GM12801 (cell line): ENCODE results near the gene LRRC27.

Experiments
- TF ChIP-seq, protein P1 (sequence below): IDR thresholded peaks from one replicate; pipeline ENCODE4 v1.5.1; 2011; ENCODE audit warnings: control low read depth; ENCODE audit not compliant: insufficient read length; ENCODE audit errors: extremely low read depth

LRRC27 gene

DNA sequence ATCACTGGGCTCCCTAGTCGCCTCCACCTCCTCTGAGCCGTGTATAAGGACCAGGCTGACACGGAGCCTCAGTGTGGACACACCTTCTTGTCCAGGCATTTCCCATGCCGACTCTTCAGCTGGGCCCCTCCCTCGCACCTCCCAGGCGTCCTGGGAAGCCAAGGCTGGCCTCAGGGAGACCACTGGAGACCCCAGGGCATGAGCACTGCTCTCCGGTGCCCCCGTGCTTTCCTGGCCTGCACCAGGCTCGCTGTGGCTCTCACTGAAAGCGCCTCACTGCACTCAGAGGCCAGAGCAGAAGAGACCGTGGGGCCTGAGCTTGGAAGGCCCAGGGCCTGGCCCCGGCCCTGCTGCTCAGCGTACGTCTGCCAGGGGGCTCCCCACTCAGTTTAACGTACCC is 31.4 kb downstream of the LRRC27 start:
- TF ChIP-seq, protein P1, sequence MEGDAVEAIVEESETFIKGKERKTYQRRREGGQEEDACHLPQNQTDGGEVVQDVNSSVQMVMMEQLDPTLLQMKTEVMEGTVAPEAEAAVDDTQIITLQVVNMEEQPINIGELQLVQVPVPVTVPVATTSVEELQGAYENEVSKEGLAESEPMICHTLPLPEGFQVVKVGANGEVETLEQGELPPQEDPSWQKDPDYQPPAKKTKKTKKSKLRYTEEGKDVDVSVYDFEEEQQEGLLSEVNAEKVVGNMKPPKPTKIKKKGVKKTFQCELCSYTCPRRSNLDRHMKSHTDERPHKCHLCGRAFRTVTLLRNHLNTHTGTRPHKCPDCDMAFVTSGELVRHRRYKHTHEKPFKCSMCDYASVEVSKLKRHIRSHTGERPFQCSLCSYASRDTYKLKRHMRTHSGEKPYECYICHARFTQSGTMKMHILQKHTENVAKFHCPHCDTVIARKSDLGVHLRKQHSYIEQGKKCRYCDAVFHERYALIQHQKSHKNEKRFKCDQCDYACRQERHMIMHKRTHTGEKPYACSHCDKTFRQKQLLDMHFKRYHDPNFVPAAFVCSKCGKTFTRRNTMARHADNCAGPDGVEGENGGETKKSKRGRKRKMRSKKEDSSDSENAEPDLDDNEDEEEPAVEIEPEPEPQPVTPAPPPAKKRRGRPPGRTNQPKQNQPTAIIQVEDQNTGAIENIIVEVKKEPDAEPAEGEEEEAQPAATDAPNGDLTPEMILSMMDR: no peak

DNA sequence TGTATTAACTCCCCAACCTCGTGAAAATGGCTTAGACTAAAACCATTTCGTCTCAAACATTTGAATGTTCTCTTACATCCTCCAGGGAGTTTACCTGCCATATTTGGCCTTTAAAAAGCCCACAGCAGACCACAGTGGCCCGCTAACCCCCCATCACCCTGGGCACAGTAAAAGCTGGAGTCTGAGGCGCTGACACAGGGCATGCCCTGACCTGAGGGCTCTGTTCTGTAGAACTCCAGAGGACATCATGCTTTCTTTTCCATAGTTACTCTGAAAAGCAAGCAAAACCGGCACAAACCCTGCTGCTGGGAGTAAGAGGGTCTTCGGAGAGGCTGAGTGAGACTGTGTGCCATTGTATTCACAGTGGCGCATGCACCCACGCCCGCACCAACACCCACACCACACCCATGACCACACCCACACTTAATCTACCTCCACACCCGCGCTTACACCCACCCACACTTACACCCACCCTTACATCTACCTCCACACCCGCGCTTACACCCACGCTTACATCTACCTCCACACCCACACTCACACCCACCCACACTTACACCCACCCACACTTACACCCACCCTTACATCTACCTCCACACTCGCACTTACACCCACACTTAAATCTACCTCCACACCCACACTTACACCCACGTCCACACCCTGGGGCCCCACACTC is 32.1 kb downstream of the LRRC27 start:
- TF ChIP-seq, protein P1: no peak

DNA sequence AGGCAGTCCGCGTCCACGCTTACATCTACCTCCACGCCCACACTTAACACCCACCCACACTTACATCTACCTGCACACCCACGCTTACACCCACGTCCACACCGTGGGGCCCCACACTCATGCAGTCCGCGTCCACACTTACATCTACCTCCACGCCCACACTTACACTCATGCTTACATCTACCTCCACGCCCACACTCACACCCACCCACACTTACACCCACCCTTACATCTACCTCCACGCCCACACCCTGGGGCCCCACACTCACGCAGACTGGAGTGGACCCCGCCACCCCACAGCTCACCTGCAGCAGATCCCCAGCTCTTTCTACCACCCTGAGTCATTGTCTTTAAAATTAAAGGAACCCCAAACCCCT is 32.6 kb downstream of the LRRC27 start:
- TF ChIP-seq, protein P1: no peak

DNA sequence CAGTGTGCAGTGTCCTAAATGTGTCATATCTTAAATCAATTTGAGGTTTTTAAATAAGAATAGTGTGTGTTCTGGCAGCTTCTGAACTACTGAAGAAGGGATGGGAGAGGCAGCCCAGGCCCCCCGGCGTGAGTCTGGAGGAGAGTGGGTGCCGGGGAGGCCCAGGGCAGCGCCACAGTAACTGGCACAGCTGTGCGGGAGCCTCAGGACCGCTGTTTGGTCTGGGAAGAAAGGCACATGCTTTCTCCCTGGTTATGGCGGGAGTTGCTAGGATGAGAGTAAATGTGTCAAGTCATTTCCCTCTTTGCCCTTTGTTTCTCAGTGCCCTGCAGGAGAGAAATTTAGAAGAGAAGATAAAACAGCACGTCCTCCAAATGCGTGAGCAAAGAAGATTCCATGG is 33.1 kb downstream of the LRRC27 start:
- TF ChIP-seq, protein P1: no peak

DNA sequence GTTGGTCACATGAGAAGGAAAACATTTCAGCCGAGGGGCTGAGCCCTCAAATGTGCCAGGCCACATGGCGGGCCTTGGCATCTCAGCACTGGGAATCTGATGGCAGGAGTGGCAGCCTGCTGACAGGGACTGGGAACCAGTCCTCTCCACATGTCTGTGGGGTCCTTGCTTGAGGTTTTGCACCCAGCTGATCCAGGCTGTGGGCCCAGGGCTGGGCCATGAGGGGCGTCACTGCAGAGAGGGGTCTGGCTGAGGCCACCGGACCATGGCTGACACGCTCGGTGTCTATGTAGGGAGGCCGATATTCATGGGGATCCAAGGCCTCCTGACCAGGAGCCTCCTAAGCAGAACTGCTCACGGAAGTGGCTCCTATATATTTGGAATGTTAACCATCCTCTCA is 34.0 kb downstream of the LRRC27 start:
- TF ChIP-seq, protein P1: no peak

DNA sequence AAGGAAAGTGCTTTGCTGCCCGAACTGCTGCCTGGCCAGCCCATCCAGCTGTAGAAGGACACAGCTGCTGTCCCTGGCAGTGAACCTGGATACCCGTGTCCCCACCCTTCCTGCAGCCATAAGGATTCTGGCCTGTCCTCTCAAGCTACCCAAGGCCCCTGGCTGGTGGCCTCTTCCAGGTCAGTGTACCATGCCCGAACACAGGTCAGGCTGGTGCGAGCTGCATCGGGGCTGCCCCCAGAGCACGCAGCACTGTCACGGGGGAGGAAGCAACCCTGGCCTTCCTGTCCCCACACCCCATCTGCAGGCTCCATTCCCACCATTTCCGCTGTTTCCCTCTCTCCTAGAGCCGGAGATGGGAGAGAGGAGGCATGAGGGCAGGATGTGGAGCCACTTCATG is 34.5 kb downstream of the LRRC27 start:
- TF ChIP-seq, protein P1: no peak

DNA sequence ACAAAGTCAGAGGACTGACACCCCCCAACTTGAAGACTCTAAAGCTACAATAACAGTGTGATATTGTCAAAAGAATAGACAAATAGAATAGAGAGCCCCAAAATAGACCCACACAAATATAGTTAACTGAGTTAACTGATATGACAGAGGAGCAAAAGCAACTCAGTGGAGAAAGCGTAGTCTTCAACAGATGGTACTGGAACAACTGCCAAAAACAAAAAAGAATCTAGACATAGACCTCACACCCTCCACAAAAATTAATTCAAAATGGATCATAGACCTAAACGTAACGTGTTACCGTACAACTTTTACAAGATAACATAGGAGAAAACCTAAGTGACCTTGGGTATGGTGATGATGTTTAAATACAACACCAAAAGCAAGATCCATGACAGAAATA is 36.4 kb downstream of the LRRC27 start:
- TF ChIP-seq, protein P1: no peak
